ENCODE data around the gene GPS1.

GPS1 gene

GRCh38 chr17:82081546-82081945, 29.8 kb downstream of the GPS1 start:
- DNase-seq: no peak

- DNase-seq: no peak
Measured at GRCh38 chr17:82081966-82082365, 30.3 kb downstream of the GPS1 start.

GRCh38 chr17:82082456-82082855, 30.8 kb downstream of the GPS1 start:
- DNase-seq: no peak

GRCh38 chr17:82083009-82083408, 31.3 kb downstream of the GPS1 start:
- DNase-seq: no peak

GRCh38 chr17:82083533-82084359, 32.0 kb downstream of the GPS1 start:
- no peak for DNase-seq

DNA sequence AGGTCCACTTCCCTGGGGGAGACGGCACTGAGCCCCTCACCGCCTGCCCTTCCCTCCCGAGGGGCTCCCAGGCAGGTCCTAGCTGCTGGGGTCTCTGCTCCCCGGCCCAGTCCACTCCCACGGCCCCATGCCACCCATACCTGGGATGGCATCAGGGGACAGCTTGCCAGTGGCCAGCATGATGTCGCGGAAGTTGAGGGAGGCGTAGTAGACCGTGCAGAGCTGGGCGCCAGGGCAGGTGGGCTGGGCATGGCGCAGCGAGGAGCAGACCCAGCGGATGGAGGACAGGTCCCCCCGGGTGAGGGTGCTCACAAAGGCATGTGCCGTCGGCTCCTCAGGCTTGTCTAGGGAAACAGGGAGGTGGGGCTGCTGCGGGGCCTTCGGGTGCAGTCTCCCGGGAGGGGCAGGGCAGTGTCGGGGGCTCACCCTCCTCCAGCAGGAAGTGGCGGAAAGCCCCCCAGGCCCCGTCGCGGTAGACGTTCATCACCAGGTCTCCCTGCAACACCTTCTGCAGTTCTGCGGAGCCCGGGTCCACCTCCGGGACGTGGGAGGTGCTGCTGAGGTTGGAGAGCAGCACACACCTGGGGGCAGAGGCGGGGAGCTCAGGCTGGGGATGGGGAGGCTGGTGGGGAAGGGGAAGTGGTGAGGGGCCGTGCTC, 32.8 kb downstream of the GPS1 start:
- DNase-seq: no peak

DNA sequence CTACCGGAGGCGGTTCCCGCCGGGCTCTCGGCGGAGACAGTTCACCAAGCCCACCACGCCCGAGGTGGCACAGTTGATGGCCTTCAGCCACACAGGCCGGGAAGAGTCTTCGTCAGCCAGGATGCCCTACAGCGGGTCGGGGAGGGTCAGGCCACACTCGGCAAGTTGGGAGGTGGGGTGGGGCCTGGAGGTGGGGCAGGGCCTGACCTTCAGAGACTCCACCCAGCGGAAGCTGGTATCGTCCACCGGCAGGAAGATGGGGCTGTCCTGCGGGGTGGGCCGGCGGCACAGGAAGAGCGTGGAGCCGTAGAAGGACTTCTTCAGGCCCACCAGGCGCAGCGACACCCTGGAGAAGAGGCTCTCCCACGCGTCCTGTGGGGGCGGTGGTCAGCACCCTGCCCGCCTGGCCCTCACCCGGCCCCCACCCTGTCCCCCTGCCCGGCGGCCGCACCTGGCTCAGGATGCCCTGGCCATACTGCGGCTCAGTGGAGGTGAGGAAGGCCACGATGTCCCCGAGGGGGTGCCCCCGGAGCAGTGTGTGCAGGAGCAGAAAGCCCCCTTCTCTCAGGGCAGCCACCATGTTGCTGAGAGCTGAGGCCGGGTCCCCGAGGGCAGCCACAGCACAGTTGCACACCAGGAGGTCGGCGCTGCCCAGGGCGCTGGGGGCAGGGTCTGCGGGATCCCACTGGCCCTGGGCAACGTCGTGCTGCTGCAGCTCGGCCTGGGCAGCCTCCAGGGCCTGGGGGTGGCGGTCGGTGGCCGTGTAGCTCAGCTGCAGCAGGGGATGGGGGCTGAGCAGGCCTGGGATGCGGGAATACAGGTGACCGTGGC, 33.5 kb downstream of the GPS1 start:
- no peak for DNase-seq

GRCh38 chr17:82085931-82086764, 34.5 kb downstream of the GPS1 start:
- no peak for DNase-seq

- no peak for DNase-seq
Measured at GRCh38 chr17:82086941-82087906, 35.5 kb downstream of the GPS1 start.

- no peak for DNase-seq
Measured at GRCh38 chr17:82087961-82088837, 36.5 kb downstream of the GPS1 start.

- no peak for DNase-seq
Measured at GRCh38 chr17:82088838-82089722, 37.4 kb downstream of the GPS1 start.

- DNase-seq: no peak
Measured at GRCh38 chr17:82089723-82090548, 38.2 kb downstream of the GPS1 start.

GRCh38 chr17:82090549-82091263, 39.0 kb downstream of the GPS1 start:
- no peak for DNase-seq

- DNase-seq: no peak
Measured at GRCh38 chr17:82091264-82092066, 39.8 kb downstream of the GPS1 start.

GRCh38 chr17:82092094-82092586, 40.4 kb downstream of the GPS1 start:
- no peak for DNase-seq

DNA sequence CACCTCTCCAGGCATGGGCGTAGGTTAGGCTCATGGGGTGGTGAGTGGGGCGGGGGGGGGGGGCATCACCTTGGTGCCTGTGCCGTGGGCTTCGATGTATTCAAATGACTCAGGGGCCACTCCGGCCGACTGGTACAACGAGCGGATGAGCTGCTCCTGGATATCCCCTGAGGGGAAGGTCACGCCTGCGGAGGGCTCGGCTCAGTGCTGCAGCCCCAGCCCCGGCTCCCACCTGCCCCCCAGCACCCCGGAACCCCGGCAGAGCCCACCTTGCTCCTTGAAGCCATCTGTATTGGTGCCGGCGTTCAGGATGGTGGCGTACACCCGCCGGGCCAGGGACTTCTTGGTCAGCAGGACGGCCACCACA, 40.9 kb downstream of the GPS1 start:
- DNase-seq: no peak
